Measurements from ENCODE around the gene PLCD1.

DNA sequence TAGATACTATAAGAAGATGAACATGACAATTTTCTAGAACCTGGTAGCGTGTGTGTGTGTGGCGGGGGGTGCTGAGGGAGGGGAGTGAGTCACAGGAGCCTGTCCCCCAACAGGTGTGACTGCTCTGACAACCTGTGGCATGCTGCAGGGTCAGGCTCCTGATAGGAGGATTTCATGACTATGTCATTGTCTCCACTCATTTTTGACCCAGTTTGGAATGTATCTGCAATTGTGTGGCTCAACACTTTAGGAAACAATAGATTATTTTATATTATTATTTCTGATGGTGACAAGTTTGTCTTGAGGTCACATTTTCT lies 48.1 kb downstream of the PLCD1 start:
- TF ChIP-seq CTCF (conservative IDR thresholded peaks at IDR 0.05 in 1 of 2, IDR thresholded peaks at IDR 0.05 in 1 of 2; ENCODE audit: low read depth in 1 of 2, low read length in 2 of 2) (no peak), EZH2 (IDR thresholded peaks at IDR 0.05; ENCODE audit: low read length, missing control alignments) (no peak)
